PC-3 (cell line): Measurements from ENCODE around the gene RANBP1.

Experiments
- EZH2 ChIP-seq: fragments of 300-600 bp; sonication (generic); IDR thresholded peaks from one replicate; pipeline ENCODE4 v1.6.1; 2017; ENCODE audit warnings: antibody characterized with exemption, mild to moderate bottlenecking, low read length; ENCODE audit not compliant: unreplicated experiment
- EZH2phosphoT487 ChIP-seq: fragments of 300-600 bp; sonication (generic); IDR thresholded peaks from 2 replicates; pipeline ENCODE4 v1.6.1; 2018; ENCODE audit warnings: mild to moderate bottlenecking, antibody characterized with exemption, low read length, borderline replicate concordance
- TF ChIP-seq, protein P1 (sequence below): fragments of 300-600 bp; sonication (generic); conservative IDR thresholded peaks from 2 replicates; pipeline ENCODE4 v1.5.1; 2017; ENCODE audit warnings: antibody characterized with exemption, low read depth, mild to moderate bottlenecking, low read length

- TF ChIP-seq EZH2 (no peak), EZH2phosphoT487 (no peak)
- TF ChIP-seq, protein P1, sequence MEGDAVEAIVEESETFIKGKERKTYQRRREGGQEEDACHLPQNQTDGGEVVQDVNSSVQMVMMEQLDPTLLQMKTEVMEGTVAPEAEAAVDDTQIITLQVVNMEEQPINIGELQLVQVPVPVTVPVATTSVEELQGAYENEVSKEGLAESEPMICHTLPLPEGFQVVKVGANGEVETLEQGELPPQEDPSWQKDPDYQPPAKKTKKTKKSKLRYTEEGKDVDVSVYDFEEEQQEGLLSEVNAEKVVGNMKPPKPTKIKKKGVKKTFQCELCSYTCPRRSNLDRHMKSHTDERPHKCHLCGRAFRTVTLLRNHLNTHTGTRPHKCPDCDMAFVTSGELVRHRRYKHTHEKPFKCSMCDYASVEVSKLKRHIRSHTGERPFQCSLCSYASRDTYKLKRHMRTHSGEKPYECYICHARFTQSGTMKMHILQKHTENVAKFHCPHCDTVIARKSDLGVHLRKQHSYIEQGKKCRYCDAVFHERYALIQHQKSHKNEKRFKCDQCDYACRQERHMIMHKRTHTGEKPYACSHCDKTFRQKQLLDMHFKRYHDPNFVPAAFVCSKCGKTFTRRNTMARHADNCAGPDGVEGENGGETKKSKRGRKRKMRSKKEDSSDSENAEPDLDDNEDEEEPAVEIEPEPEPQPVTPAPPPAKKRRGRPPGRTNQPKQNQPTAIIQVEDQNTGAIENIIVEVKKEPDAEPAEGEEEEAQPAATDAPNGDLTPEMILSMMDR, result no peak
These were observed 6.0 kb downstream of the RANBP1 start for GRCh38 chr22:20121856-20122415.
